Naive thymus-derived CD8-positive, alpha-beta T cell (primary cell): ENCODE results near the gene RBM28. TPM values are rescaled to one million over a fixed set of nuclear protein-coding genes. Genes with fewer than 3 reads are reported as not detected.

ENCODE experiments used
- ATAC-seq, 2 donors: fragments of 150-1000 bp; cut with Tn5 transposase in 1 of 2; sonication (Bioruptor Pico), chemical (Tn5 transposase) in 1 of 2; 1 replicate in 1 of 2; 2 replicates in 1 of 2; pipeline ENCODE4 v1.10.0; 2021; ENCODE audit warnings: mild to moderate bottlenecking in 2 of 2, moderate library complexity in 2 of 2
- POLR2A ChIA-PET: fragments of 350-600 bp; sonication (Branson Sonifier 250); formaldehyde crosslinking; loops from one replicate; lab custom pipeline; 2021; ENCODE audit warnings: antibody characterized with exemption; lab: Charles Lee
- DNase-seq, 10 donors: peaks; one replicate each; pipeline versions ENCODE4 v3.0.0 to v3.0.0-alpha.2; 2020 to 2022
- H3K27ac Mint-ChIP-seq, 10 donors: one replicate each; pipeline ENCODE4 v1.8.0; 2020 to 2022; ENCODE audit warnings: mild to moderate bottlenecking in 10 of 10, mixed read lengths in 10 of 10, moderate library complexity in 4 of 10, inconsistent platforms in 1 of 10
- H3K27me3 Mint-ChIP-seq, 5 donors: one replicate each; pipeline ENCODE4 v1.8.0; 2021 to 2022; ENCODE audit warnings: mixed read lengths in 5 of 5
- H3K36me3 Mint-ChIP-seq, 3 donors: one replicate each; pipeline ENCODE4 v1.8.0; 2020 to 2022; ENCODE audit warnings: mixed read lengths in 3 of 3, mild to moderate bottlenecking in 2 of 3, inconsistent platforms in 1 of 3
- H3K4me1 Mint-ChIP-seq, 4 donors: one replicate each; pipeline ENCODE4 v1.8.0; 2021 to 2022; ENCODE audit warnings: mixed read lengths in 4 of 4
- H3K4me3 Mint-ChIP-seq, 10 donors: one replicate each; pipeline ENCODE4 v1.8.0; 2020 to 2022; ENCODE audit warnings: mild to moderate bottlenecking in 10 of 10, mixed read lengths in 10 of 10, moderate library complexity in 6 of 10, inconsistent platforms in 1 of 10
- H3K9me3 Mint-ChIP-seq, 9 donors: one replicate each; pipeline ENCODE4 v1.8.0; 2020 to 2022; ENCODE audit warnings: mixed read lengths in 9 of 9, mild to moderate bottlenecking in 3 of 9, inconsistent platforms in 1 of 9, moderate library complexity in 1 of 9
- polyA plus RNA-seq, 3 donors: library from polyadenylated mRNA; unstranded; fragments of 300-500 nt; fragmentation: Illumina TruSeq; gene quantifications; one replicate each; pipeline ENCODE4 v1.2.3, GENCODE V29; 2021
- total RNA-seq, 8 experiments: library from RNA in 2 of 8; stranded (reverse) in 2 of 8; gene quantifications; one replicate each; pipeline ENCODE4 v1.2.3 and lab custom pipeline; 2021 to 2026

Gene RBM28
- total RNA-seq (10 to 100 TPM; 48.5 to 53.8 TPM), polyA plus RNA-seq (1 to 10 TPM; 8.4 to 9.1 (median 8.5) TPM), total RNA-seq (lab: John Stamatoyannopoulos, UW) (60.4 to 154 (median 75.9) reads per million in 6 experiments)

GRCh38 chr7:128343554-128344430 is at the start of gene RBM28:
Gene RBM28 (minus strand): TSS chr7:128343908. CDS start chr7:128343793, 115 bp downstream.
- H3K9me3 Mint-ChIP-seq = no peaks in the 10 kb centered on the region
- peak; percentile 93 to 97 for ATAC-seq

GRCh38 chr7:128392446-128393327 is 49.0 kb upstream of the RBM28 start:
- Mint-ChIP-seq H3K27ac (no peak overlapping the region), H3K27me3 (no peaks in the 10 kb centered on the region), H3K4me1 (peaks cover 1 to 5% (median 2%) of the 10 kb centered on the region in 4 donors), H3K36me3 (peaks cover 0 to 29% (median 2%) of the 10 kb centered on the region in 3 donors), H3K4me3 (no peak overlapping the region), H3K9me3 (no peaks in the 10 kb centered on the region)
- POLR2A ChIA-PET = no interaction called here
- no peak for DNase-seq
- no peak for ATAC-seq

More at GRCh38 chr7:128343554-128344430, at the start of gene RBM28:
- peak; percentile 64 to 97 (median 84) for DNase-seq
- peaks cover 16 to 39% (median 35%) of the 10 kb centered on the region in 4 donors for H3K4me1 Mint-ChIP-seq
- peaks cover 0 to 7% (median 7%) of the 10 kb centered on the region in 5 donors for H3K27me3 Mint-ChIP-seq
- H3K4me3 Mint-ChIP-seq = peak within 1 kb of the TSS; percentile 93 to 98 (median 96)
- H3K27ac Mint-ChIP-seq = peak within 1 kb of the TSS; percentile 81 to 98 (median 96)
- H3K36me3 Mint-ChIP-seq = peaks cover 0 to 20% (median 0%) of the 10 kb centered on the region in 3 donors
- POLR2A ChIA-PET = interaction anchor here (1.0 to 1.9 kb wide), 7 partner anchors 9 to 1708 kb away, joined by 3 to 7 read pairs (median 5); partner anchors contain the start of genes GCC1, HILPDA, ZC3HC1 and ZNF800

- Mint-ChIP-seq H3K27me3 (no peaks in the 10 kb centered on the region), H3K27ac (no peak overlapping the region), H3K4me3 (no peak overlapping the region), H3K4me1 (peaks cover 2 to 7% (median 5%) of the 10 kb centered on the region in 4 donors), H3K36me3 (peaks cover 0 to 20% (median 0%) of the 10 kb centered on the region in 3 donors), H3K9me3 (no peaks in the 10 kb centered on the region)
- POLR2A ChIA-PET = no interaction called here
- ATAC-seq (no peak), DNase-seq (no peak)
These were observed 48.1 kb upstream of the RBM28 start for GRCh38 chr7:128391805-128392204.

GRCh38 chr7:128390871-128391565 is 47.3 kb upstream of the RBM28 start:
- H3K27me3 Mint-ChIP-seq = no peaks in the 10 kb centered on the region
- peak overlapping the region in 3 of 10 donors; percentile 33 to 86 (median 79) for H3K27ac Mint-ChIP-seq
- H3K9me3 Mint-ChIP-seq = peaks cover 0 to 3% (median 0%) of the 10 kb centered on the region in 9 donors
- POLR2A ChIA-PET = interaction anchor here (1.0 kb wide), 1 partner anchor 63 kb away, joined by 3 read pairs; no protein-coding TSS in a partner anchor
- DNase-seq = no peak
- H3K4me3 Mint-ChIP-seq = no peak overlapping the region
- H3K36me3 Mint-ChIP-seq = peaks cover 0 to 12% (median 0%) of the 10 kb centered on the region in 3 donors
- H3K4me1 Mint-ChIP-seq = peaks cover 2 to 5% (median 4%) of the 10 kb centered on the region in 4 donors
- ATAC-seq = no peak

- no peak overlapping the region for H3K4me3 Mint-ChIP-seq
- POLR2A ChIA-PET = interaction anchor here (0.7 to 1.0 kb wide), 2 partner anchors 31 to 65 kb away, joined by 3 to 4 read pairs; no protein-coding TSS in a partner anchor
- H3K27me3 Mint-ChIP-seq = no peaks in the 10 kb centered on the region
- DNase-seq (no peak), ATAC-seq (no peak)
- peaks cover 0 to 9% (median 0%) of the 10 kb centered on the region in 3 donors for H3K36me3 Mint-ChIP-seq
- peaks cover 0 to 3% (median 0%) of the 10 kb centered on the region in 9 donors for H3K9me3 Mint-ChIP-seq
- H3K4me1 Mint-ChIP-seq = peaks cover 2 to 5% (median 4%) of the 10 kb centered on the region in 4 donors
- H3K27ac Mint-ChIP-seq = peak overlapping the region in 2 of 10 donors; percentile 46 to 56
These were observed 46.1 kb upstream of the RBM28 start for GRCh38 chr7:128389618-128390329.

GRCh38 chr7:128389085-128389617 is 45.4 kb upstream of the RBM28 start:
- Mint-ChIP-seq H3K27me3 (no peaks in the 10 kb centered on the region), H3K4me1 (peaks cover 2 to 5% (median 4%) of the 10 kb centered on the region in 4 donors), H3K4me3 (no peak overlapping the region), H3K27ac (no peak overlapping the region), H3K36me3 (peaks cover 0 to 8% (median 0%) of the 10 kb centered on the region in 3 donors), H3K9me3 (peaks cover 0 to 3% (median 0%) of the 10 kb centered on the region in 9 donors)
- POLR2A ChIA-PET = no interaction called here
- no peak for DNase-seq
- ATAC-seq = no peak

- Mint-ChIP-seq H3K4me1 (peaks cover 2 to 5% (median 4%) of the 10 kb centered on the region in 4 donors), H3K9me3 (peaks cover 0 to 3% (median 0%) of the 10 kb centered on the region in 9 donors), H3K27ac (no peak overlapping the region), H3K4me3 (no peak overlapping the region), H3K27me3 (peaks cover 0 to 1% (median 0%) of the 10 kb centered on the region in 5 donors), H3K36me3 (peaks cover 0 to 4% (median 0%) of the 10 kb centered on the region in 3 donors)
- ATAC-seq (no peak), DNase-seq (no peak)
- POLR2A ChIA-PET = interaction anchor here (1.4 to 1.5 kb wide), 2 partner anchors 37 to 41 kb away, joined by 4 to 7 read pairs; no protein-coding TSS in a partner anchor
These were observed 44.4 kb upstream of the RBM28 start for GRCh38 chr7:128388145-128388485.

- ATAC-seq = peak; percentile 86 to 96
- POLR2A ChIA-PET = interaction anchor here (1.4 to 1.5 kb wide), 2 partner anchors 36 to 40 kb away, joined by 4 to 7 read pairs; no protein-coding TSS in a partner anchor
- no peak overlapping the region for H3K27ac Mint-ChIP-seq
- H3K9me3 Mint-ChIP-seq = peaks cover 0 to 3% (median 0%) of the 10 kb centered on the region in 9 donors
- H3K4me3 Mint-ChIP-seq = no peak overlapping the region
- peaks cover 0 to 4% (median 0%) of the 10 kb centered on the region in 3 donors for H3K36me3 Mint-ChIP-seq
- peaks cover 0 to 1% (median 0%) of the 10 kb centered on the region in 5 donors for H3K27me3 Mint-ChIP-seq
- peak; percentile 37 to 79 (median 62) for DNase-seq
- peaks cover 2 to 5% (median 4%) of the 10 kb centered on the region in 4 donors for H3K4me1 Mint-ChIP-seq
These were observed 43.8 kb upstream of the RBM28 start for GRCh38 chr7:128387216-128388144.

GRCh38 chr7:128385988-128386925 is 42.5 kb upstream of the RBM28 start:
- POLR2A ChIA-PET = interaction anchor here (1.4 kb wide), 1 partner anchor 39 kb away, joined by 7 read pairs; no protein-coding TSS in a partner anchor
- ATAC-seq = no peak
- Mint-ChIP-seq H3K9me3 (peaks cover 0 to 3% (median 0%) of the 10 kb centered on the region in 9 donors), H3K36me3 (no peaks in the 10 kb centered on the region), H3K27me3 (peaks cover 0 to 1% (median 0%) of the 10 kb centered on the region in 5 donors), H3K4me3 (no peak overlapping the region), H3K4me1 (peaks cover 2 to 5% (median 4%) of the 10 kb centered on the region in 4 donors), H3K27ac (peak overlapping the region in 2 of 10 donors; percentile 2 to 56)
- DNase-seq = no peak
